GM23248 (cell line): Measurements from ENCODE around the gene C1orf52.

Experiments used
- EZH2 ChIP-seq: fragments of 200-600 bp; sonication (generic); IDR thresholded peaks from 2 replicates; pipeline ENCODE4 v1.6.1; 2018; ENCODE audit warnings: antibody characterized with exemption, mild to moderate bottlenecking; ENCODE audit not compliant: insufficient read depth, poor library complexity, severe bottlenecking
- EZH2phosphoT487 ChIP-seq: fragments of 200-600 bp; sonication (generic); IDR thresholded peaks from 2 replicates; pipeline ENCODE4 v1.6.1; 2018; ENCODE audit warnings: antibody characterized with exemption, moderate library complexity, mild to moderate bottlenecking, low read depth; ENCODE audit not compliant: insufficient read depth

- TF ChIP-seq EZH2phosphoT487 (no peak), EZH2 (no peak)
Measured at GRCh38 chr1:85300140-85300539, 40.7 kb upstream of the C1orf52 start.
